Measurements from ENCODE around the gene ATP13A1.

Gene ATP13A1

GRCh38 chr19:19649155-19649554, 14.3 kb downstream of the ATP13A1 start:
- no peak for TF ChIP-seq CTCF (IDR thresholded peaks at IDR 0.05; ENCODE audit: low read depth, low read length)
- H3K4me3 ChIP-seq (ENCODE audit: low read depth, low read length), result no peak overlapping the region

DNA sequence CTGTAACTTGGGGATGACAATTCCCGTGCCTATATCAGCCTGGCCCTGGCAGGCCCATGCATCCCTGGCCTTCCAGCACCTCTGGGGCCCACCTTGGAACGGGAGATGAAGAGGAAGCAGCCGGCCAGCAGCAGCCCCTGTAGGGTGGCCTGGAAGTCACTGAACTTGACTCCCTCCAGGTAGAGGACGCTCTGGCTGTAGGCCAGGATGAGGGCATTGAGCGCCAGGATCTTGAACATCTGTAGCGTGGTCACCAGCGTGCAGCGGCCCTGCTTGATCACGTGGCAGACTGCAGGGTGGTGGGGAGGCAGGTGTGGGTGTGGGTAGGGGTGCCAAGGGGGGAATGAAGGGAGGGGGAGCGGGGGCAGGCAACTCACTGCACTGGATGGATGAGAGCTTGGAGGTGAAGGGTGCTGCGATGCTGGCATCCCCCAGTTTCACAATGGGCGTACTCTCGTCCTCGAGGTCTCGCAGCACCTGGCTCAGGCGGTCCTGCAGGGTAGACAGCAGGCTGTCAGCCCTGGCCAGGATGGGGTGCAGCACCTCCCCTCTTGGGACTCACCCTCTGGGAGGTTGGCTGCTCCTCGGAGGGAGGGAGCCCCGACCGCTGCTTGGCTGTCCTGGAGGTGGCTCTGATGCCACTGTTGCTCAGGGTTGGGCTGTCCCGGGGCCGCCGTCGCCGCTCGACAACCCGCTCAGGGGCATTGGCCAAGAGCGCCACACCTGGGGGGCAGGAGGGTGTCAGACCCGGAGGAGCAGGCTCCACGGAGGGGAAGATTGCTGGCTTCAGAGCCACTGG, 16.2 kb downstream of the ATP13A1 start:
- no peak overlapping the region for H3K4me3 ChIP-seq (ENCODE audit: low read depth, low read length)
- TF ChIP-seq CTCF (IDR thresholded peaks at IDR 0.05; ENCODE audit: low read depth, low read length), result no peak

- TF ChIP-seq CTCF (IDR thresholded peaks at IDR 0.05; ENCODE audit: low read depth, low read length), result no peak
These were observed 18.1 kb downstream of the ATP13A1 start for GRCh38 chr19:19645233-19645870.

GRCh38 chr19:19644054-19644388, 19.5 kb downstream of the ATP13A1 start:
- TF ChIP-seq CTCF (IDR thresholded peaks at IDR 0.05; ENCODE audit: low read depth, low read length), result no peak; the same call in 1 of the 2 replicates
- peak overlapping the region; percentile 93 for H3K4me3 ChIP-seq (ENCODE audit: low read depth, low read length)

More at GRCh38 chr19:19645233-19645870, 18.1 kb downstream of the ATP13A1 start:
- H3K4me3 ChIP-seq (ENCODE audit: low read depth, low read length), result no peak overlapping the region

- H3K4me3 ChIP-seq (ENCODE audit: low read depth, low read length), result peak within 1 kb of the TSS; percentile 93
- TF ChIP-seq CTCF (IDR thresholded peaks at IDR 0.05; ENCODE audit: low read depth, low read length), result peak; percentile 80; the same call in 1 of the 2 replicates
These were observed 20.1 kb downstream of the ATP13A1 start, which contains the start of gene GMIP for GRCh38 chr19:19643158-19644053. TSS of gene GMIP (minus strand) at chr19:19643657. CDS start at chr19:19643529, 128 bp downstream.

- no peak for TF ChIP-seq CTCF (IDR thresholded peaks at IDR 0.05; ENCODE audit: low read depth, low read length)
- H3K4me3 ChIP-seq (ENCODE audit: low read depth, low read length), result peak overlapping the region; percentile 93
These were observed 20.8 kb downstream of the ATP13A1 start for GRCh38 chr19:19642506-19643157.

All from WI38 (cell line).